Kidney capillary endothelial cell (primary cell): ENCODE results near the gene SPTBN5.

Source experiments
- DNase-seq: peaks from one replicate; pipeline ENCODE4 v3.0.0-alpha.2; 2018; ENCODE audit warnings: low spot score

SPTBN5 gene

DNA sequence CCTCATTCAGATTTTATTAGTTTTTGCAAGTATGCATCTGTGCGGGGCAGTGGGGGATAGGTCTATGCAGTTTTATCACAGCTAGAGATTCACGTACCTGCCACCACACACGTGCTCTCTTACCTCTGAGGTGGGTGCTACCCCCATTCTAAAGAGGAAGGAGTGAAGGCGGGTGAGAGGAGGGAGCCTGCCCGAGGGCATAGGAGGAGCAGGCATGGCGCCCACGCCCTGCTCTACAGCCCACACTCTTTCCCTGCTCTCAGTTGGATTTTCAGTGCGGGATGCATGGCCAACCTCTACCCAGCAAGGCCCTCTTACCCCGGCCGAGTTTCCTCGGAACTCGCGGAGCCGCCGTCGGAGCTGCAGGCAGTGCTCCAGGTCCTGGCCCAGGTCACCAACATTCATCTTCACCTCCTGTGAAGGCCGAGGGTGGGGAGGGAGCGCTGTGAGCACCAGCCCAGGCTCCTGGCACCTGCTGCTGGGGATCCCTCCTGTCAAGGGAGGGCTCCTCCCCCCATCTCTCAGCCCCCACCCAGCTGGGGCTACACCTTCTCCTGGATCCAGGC is 28.3 kb downstream of the SPTBN5 start:
- no peak for DNase-seq

DNA sequence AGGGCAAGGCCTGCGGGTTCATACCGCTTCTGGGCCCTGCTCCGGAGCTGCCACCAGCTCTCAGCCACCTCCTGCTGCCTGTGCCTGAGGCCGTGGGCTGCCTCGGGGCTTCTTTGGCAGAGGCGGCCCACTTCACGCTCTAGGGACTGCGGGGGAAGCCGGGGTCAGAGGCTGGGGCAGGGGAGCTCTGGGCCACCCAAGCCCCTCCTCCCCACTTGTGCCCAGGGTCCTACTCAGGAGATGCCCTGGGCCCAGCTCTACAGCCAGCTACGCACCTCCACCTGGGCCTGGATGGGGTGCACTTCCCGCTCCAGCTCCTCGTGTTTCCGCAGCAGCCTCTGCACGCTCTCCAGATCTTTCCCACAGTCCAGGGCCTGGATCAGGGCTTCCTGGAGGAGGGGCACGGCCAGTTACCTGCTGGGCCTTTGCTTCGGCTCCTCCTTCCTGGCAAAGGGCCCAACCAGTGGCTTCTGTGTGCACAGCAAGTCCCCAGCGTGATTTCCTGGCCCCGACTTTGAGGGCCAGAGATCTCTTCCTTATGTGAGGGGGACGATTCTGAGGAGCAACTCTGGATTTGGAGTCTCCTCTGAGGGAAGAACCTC is 31.2 kb downstream of the SPTBN5 start:
- no peak for DNase-seq

DNA sequence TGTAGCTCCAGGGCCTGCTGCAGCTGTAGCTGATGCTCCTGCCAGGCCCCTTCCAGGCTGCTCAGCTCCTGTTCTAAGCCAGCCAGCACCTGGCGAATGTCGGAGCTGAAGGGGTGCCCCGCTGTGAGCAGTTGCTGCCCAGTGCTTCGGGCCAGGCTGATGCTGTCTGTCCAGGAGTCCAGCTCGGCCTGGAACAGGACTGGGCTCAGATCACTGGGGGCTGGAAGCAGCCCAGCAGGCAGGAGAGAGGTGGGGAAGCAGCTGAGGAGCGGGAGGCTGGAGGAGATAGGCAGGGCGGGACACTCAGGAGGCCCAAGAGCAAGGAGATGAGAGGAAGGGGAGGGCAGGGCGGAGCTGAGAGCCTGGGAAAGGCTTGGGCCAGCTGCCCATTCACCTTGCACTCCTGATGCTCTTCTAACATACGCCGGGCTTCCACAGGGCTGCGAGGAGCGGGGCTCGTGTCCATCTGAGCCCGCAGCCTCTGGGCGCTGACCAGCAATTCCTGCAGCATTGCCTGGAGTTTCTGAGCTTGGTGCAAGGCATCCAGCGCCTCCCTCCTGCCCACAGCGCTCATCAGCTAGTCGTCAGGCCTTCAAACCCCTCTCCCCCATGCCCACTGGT is 32.0 kb downstream of the SPTBN5 start:
- no peak for DNase-seq

- peak; percentile 26 for DNase-seq
Observed at GRCh38 chr15:41860049-41860828, 33.6 kb downstream of the SPTBN5 start.

DNA sequence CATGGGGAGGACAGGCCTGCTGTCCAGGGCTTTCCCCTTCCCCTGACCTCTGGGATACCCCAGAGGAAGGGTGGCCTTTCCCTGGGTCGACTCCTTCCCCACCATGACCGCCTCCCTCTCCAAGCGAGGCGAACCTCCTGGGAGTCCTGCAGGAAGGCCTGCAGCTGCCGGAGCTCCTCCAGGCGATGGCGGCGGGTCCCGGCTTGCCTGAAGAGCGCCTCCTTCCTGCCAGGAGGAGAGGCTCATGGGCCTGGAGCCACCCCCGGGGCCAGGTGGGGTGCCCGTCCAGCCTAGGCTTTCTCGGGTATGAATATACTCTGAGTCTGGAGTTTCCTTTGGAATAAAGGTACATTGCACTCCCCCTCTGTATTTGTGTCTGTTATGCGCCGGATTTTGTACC is 35.1 kb downstream of the SPTBN5 start:
- no peak for DNase-seq

- DNase-seq: no peak
Observed at GRCh38 chr15:41857316-41857715, 36.5 kb downstream of the SPTBN5 start.

DNA sequence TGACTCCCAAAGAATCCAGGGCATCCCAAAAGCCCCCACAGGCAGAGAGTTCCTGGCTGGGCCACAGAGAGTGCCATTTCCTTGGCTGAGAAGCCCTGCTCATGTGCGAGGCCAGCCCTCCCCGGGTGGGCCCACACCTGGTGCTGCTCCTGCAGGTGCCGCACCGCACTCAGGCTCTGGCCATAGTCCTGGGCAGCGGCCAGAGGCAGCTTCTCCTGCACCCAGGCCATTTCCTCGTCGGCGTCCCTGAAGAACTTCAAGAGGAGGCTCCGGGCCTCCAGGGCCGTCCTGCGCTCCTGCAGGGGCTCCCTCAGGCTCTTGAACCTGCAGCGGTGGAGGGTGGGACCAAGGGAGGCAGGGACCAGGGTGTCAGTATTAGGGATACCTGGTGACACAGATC is 37.1 kb downstream of the SPTBN5 start:
- DNase-seq: no peak

DNA sequence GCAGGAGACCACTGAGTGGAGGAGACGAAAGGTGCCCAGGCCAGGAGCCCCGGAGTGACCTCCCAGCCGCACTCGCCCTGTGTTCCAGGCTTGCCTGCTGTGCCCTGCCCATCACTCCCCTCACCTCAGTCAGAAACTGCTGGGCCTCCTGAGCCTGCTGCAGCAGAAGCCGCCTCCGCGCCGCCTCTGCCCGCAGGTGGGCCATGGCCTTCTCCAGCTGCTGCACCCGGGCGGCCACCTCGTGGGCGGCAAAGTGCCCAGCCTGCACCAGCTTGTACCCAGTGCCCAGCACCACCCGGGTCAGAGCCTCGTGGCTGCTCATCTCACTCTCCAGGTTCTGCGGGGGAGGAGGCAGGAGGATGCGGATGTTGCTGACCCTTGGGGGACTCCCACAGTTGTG is 37.6 kb downstream of the SPTBN5 start:
- DNase-seq: no peak

GRCh38 chr15:41855261-41855961 is 38.4 kb downstream of the SPTBN5 start:
- no peak for DNase-seq

- DNase-seq: no peak
Observed at GRCh38 chr15:41854443-41854842, 39.4 kb downstream of the SPTBN5 start.

DNA sequence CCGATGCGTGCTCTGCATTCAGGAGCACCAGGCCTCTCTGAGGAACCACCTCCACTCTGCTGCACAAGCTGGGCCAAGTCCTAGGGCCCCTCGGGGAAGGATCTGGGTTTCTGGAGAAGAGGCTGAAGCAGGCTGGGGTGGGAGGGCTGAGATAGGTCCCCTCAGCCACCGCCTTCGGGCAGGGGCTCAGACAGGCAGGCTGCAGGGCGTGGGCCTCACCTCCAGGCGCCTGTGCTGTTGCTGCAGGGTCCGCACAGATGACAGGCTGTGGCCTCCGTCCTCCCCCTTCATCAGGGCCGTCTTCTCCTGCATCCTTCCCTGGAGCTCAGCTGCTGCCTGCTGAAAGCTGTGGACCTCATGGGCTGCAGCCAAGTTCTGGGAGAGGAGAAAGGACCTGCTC is 40.0 kb downstream of the SPTBN5 start:
- DNase-seq: no peak

DNA sequence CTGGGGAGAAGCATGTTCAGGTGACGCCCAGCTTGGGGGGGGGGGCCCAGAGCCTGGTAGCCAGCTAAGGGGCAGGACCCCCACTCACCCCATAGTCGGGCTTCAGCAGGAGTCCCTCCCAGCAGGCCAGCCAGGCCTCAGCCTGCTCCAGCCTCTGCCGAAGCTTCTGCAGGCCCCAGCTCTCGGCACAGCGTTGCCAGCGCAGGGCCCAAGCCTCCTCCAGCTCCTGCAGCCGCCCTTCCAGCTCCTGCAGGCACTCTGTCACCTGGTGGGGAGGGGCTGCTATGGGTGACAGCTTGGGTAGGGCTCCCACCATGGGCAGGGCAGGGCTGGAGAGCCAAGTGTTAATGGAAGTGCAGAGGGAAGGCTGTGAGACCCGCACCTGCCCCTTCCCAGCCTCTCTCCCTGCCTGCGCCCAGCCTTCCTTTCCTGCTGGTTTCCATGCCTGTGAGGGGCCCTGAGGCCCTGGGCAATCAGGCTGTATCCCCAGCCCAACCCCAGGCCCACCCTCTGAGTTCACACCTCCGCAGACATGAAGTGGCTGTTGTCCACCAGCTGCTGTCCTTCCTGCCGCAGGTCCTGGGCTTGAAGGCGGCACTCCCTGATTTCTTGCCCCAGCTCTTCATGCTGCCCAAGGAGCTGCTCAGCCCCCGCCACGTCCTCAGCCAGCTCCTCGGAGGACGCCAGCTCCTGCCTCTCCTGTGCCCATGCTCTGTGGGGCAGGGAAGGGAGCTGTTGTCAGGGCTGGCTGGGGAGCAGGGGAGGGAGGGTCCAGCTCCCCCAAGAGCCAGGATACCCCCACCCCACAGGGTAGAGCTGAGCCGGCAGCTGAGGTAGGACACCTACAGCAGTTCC is 40.9 kb downstream of the SPTBN5 start:
- DNase-seq: no peak

- no peak for DNase-seq
Observed at GRCh38 chr15:41851755-41852370, 42.0 kb downstream of the SPTBN5 start.

DNA sequence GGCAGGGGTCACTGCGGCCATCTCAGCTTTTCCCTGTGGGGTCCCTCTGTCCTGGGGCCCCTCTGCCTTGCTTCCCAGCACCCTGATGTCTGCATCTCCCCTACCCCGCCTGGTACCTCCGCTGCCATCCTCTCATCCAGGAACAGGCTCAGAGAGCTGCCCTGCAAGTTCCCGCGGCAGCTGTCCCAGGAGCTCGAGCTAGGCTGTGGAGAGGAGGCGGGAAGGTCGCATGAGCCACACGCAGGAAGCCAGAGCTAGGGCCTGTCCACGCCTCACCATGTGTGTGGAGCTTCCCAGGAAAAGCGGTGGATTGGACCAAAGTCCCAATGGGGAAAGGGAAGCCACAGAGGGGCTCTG is 42.7 kb downstream of the SPTBN5 start:
- DNase-seq: no peak

- no peak for DNase-seq
Observed at GRCh38 chr15:41850482-41851166, 43.2 kb downstream of the SPTBN5 start.

- DNase-seq: no peak
Observed at GRCh38 chr15:41849861-41850260, 44.0 kb downstream of the SPTBN5 start.

- no peak for DNase-seq
Observed at GRCh38 chr15:41849204-41849603, 44.6 kb downstream of the SPTBN5 start.

DNA sequence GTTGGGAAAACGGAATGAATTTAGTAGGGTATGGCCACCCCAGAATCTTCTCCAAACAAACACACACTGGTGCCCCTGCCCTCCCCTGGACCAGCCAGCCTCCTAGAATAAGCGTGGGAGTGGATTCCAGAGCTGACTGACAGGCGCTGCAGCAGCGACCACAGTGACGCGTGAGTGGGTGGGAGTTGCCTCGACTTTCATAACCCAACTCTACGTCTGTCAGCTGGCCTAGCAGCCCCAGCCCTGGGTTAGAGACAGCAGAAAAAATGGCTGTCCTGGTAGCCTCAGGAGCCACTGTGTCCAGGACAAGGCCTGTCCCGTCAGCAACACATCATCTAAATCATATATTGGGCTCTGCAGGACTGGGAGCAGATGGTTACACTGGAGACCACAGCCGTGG is 45.2 kb downstream of the SPTBN5 start:
- no peak for DNase-seq

DNA sequence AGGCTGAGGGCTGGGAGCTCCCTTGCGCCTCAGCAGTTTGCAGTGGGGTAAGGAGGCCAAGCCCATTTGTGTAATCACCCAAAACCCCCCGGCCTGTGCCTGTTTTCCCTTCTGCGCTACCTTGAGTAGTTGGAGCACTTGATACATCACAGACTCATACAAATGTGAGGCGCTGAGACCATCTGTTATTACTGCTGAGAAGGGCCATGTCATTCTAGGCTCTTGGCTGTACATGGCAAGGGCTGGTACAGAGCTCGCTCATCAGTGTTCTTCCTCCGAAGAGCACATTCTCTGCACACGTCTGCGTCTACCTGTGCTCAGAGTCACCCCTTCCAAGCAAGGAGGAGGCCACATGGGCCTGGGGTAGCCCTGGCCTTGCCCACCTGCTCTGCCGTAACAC is 45.9 kb downstream of the SPTBN5 start:
- DNase-seq: no peak

DNA sequence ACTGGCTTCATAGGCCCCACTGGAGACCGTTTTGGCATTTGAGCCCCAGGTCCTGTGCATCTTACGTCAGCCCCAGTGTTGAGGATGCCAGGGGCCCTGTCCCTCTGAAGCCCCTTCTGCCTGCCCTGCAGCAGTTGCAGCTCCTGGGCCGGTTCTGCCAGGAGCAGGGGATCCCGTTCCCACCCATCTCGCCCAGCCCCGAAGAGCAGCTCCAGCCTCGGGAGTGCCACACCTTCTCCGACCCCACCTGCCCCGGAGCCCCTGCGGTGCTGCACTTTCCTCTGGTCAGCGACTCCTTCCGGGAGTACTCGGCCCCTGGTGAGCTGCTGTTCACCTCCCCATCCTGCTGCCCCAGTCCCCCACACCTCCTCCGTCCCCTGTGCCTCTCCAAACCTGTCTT is 46.6 kb downstream of the SPTBN5 start:
- no peak for DNase-seq

- no peak for DNase-seq
Observed at GRCh38 chr15:41844814-41845213, 49.0 kb downstream of the SPTBN5 start.
